Motor neuron (in vitro differentiated cells): ENCODE data around the gene HID1. TPM values are rescaled to one million over a fixed set of nuclear protein-coding genes. Genes with fewer than 3 reads are reported as not detected.
"Not testable (repeated sequence)": the region's sequence is repeated elsewhere in the genome, so short reads cannot be mapped to it uniquely, and the experiment has no call there.

Experiments used
- ATAC-seq, 8 experiments: fragments of 200-7000 bp; cut with Tn5 transposase; replicated peaks in 6 of 8; 2 replicates each; pipeline ENCODE4 v1.8.0; 2021; ENCODE audit warnings: mild to moderate bottlenecking in 8 of 8, moderate library complexity in 8 of 8
- H3K27ac ChIP-seq, 2 donors: fragments of 250-450 bp; sonication (Bioruptor Pico); 2 replicates each; pipeline ENCODE4 v1.9.0; 2021; ENCODE audit warnings: antibody characterized with exemption in 2 of 2, mild to moderate bottlenecking in 2 of 2, moderate library complexity in 1 of 2
- H3K4me1 ChIP-seq, 2 donors: fragments of 250-450 bp; sonication (Bioruptor Pico); replicated peaks in 1 of 2; 2 replicates each; pipeline ENCODE4 v1.6.1; 2021; ENCODE audit warnings: antibody characterized with exemption in 2 of 2, mild to moderate bottlenecking in 2 of 2, moderate library complexity in 1 of 2
- H3K4me3 ChIP-seq, 5 donors: fragments of 250-450 bp; sonication (Bioruptor Pico); 2 replicates each; pipeline ENCODE4 v1.9.0; 2021; ENCODE audit warnings: antibody characterized with exemption in 5 of 5, mild to moderate bottlenecking in 5 of 5, moderate library complexity in 4 of 5
- WGBS, 10 experiments: fragments of 450-650 bp; shearing (Covaris generic); methylation state at CpG; one replicate each; pipeline ENCODE4 v1.0.0; 2022; 5-methylcytosine and 5-hydroxymethylcytosine counted together
- in situ Hi-C, 9 experiments: fragments of 400-800 bp; cut with MboI; loops; one replicate each; pipeline ENCODE4 v1.15.0; 2021; ENCODE audit warnings: low sequenced_read_pairs in 9 of 9, low pct_unique_long_range_greater_than_20kb in 2 of 9; ENCODE audit not compliant: unreplicated experiment in 9 of 9
- total RNA-seq, 8 experiments: library from RNA; unstranded; fragments of 300-600 nt; gene quantifications; 2 replicates each; pipeline versions ENCODE4 v1.2.3 to v1.2.4, GENCODE V29; 2022

Gene HID1
- total RNA-seq, 8 experiments from 2014 or later: 0.36 to 16.8 (median 12.3) TPM

DNA sequence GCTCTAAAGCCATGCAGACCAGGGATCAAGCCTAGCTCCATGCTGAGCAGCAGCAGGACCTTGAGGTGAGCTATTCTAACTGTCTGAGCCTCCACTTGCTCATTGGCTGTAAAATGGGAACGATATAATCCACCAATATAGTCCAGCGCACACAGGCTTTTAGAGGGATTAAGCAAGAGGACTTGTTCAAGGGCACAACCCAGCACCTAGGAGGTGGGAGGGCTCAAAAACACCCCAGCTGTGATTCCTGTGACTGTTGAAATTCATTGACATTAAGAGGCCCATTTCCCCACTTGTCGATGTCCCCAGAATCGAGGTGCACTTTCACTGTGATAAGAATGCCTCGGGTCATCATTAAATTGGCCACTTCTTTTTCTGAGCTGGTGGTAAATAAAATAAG is 53.7 kb downstream of the HID1 start:
- in situ Hi-C loops: no loop called here
- no peak overlapping the region for H3K4me3 ChIP-seq
- 67 to 100% (median 100%) methylated on average over 1 to 5 of the region's 5 CpGs; no CpG with 5 or more reads in 3 of the 10 experiments for WGBS, 10 experiments
- H3K4me1 ChIP-seq: peaks cover 23 to 25% of the 10 kb centered on the region in 2 donors
- H3K27ac ChIP-seq: no peak overlapping the region
- ATAC-seq: no peak

DNA sequence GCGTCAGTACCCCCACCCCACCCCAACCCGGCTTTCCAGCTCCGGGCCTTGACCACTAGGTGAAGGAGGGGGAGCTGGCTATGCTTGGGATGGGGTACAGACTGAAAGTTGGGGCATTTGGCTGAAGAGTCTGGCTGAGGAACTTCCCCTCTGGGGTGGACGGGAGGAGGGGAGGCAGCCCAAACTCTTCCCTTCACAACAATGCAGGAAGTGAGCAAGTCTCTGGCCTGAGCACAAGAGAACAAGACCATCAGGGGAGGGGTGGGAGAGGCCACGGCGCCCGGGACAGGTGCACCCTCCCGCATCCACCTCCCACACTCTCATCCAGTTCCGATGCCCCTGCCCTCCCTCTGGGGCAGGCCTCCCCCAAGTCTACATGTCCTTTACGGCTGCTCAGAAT is 55.1 kb downstream of the HID1 start:
- Histone ChIP-seq H3K4me3 (no peak overlapping the region), H3K27ac (no peak overlapping the region), H3K4me1 (peaks cover 13 to 14% of the 10 kb centered on the region in 2 donors)
- WGBS, 10 experiments: 20 to 80% methylated on average over 1 to 2 of the region's 10 CpGs; no CpG with 5 or more reads in 8 of the 10 experiments
- no peak for ATAC-seq
- in situ Hi-C loops: no loop called here

DNA sequence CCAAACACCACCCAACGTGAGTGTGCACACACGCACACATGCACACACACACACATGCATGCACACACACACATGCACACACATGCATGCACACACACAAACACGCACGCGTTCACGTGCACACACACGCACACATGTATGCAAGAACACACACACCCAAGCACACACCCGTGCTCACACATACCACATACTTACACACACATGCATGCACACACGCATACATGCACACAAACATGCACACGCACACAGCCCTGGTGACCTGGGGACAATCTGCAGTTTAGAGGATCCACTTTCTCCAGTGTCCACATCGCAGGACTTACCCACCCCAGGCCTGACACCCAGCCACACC is 55.7 kb downstream of the HID1 start:
- H3K4me3 ChIP-seq: no peak overlapping the region
- ATAC-seq: no peak
- in situ Hi-C loops: no loop called here
- WGBS, 10 experiments: 67 to 100% (median 82%) methylated on average over 1 to 5 of the region's 11 CpGs; no CpG with 5 or more reads in 4 of the 10 experiments
- no peak overlapping the region for H3K27ac ChIP-seq
- H3K4me1 ChIP-seq: peaks cover 10 to 13% of the 10 kb centered on the region in 2 donors

DNA sequence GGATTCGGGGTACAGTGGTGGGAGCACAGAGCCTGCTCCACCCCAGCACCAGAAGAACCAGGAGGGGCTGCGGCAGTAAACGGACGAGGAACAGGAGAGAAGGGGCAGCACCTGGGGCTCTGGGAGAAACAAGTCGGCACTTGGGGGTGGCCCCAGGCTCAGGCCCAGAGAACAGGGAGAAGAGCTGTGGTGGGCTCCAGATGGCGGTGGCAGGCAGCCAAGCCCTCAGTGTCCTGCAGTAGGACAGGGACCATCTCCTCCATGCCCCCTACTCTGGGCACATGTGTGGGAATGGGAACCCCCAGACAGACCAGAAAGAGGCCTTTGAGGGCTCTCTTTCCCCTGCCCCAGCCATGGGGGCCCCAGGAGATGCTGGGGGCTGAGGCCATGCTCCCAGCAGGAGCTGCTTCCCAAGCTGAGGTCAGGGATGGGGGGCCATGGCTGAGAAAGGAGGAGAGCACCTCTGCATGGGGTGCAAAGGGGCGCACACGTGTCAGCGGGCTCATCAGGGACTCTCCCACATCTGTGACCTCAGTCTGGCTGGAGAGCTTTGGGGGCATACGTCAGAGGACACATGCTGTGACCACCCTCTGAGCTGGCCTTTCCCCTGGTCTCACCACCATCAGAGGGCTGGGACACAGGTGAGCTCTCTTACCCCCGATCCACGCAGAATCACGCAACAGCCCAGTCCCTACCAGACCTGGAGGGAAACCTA is 56.3 kb downstream of the HID1 start:
- 67% methylated on average over 3 of the region's 13 CpGs; no CpG with 5 or more reads in 9 of the 10 experiments for WGBS, 10 experiments
- H3K4me3 ChIP-seq: no peak overlapping the region
- in situ Hi-C loops: no loop called here
- no peak overlapping the region for H3K27ac ChIP-seq
- H3K4me1 ChIP-seq: peaks cover 8% of the 10 kb centered on the region in 2 donors
- ATAC-seq: no peak

DNA sequence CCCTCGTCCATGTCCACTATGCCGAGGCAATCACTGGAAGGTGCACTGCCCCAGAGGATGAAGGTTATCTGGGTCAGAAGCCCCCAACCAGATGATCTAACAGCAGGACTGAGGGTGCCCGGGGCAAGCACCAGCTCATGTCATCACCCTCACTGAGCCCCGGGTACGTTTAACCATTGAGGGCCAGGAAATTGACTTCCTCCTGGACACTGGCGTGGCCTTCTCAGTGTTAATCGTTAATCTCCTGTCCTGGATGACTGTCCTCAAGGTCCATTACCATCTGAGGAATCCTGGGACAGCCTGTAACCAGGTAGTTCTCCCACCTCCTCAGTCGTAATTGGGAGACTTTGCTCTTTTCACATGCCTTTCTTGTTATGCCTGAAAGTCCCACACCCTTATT is 61.1 kb downstream of the HID1 start:
- H3K4me3 ChIP-seq, in situ Hi-C loops, ATAC-seq, H3K27ac ChIP-seq, H3K4me1 ChIP-seq: not testable (repeated sequence)
- WGBS, 10 experiments: 33 to 80% (median 67%) methylated on average over 1 of the region's 8 CpGs; no CpG with 5 or more reads in 6 of the 10 experiments

DNA sequence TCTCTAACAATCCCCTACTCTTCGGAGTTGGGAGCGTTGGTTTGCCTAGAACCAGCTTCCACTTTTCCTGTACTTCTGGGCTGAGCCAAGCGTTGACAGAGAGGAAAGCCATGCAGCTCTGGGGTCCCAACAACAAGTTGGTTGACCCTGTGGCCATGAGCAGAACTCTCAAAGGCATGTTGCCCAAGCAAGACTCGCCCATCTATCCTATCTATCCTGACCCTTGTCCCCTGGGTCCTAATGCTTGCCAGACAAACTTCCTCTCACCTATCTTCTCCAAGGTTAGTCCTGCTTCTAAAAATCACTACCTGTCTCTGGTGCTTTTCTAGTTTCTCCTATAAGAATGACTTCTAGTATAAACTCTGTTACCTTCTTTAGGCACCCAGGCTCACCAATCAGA is 63.5 kb downstream of the HID1 start:
- in situ Hi-C loops: not testable (repeated sequence)

DNA sequence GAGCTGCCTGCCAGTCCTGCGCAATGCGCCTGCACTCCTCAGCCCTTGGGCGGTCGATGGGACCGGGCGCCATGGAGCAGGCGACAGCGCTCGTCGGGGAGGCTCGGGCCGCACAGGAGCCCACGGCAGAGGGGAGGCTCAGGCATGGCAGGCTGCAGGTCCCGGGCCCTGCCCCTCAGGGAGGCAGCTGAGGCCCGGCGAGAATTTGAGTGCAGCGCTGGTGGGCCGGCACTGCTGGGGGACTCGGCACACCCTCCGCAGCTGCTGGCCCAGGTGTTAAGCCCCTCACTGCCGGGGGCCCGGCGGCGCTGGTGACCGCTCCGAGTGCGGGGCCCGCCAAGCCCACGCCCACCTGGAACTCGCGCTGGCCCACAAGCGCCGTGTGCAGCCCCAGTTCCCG is 65.5 kb downstream of the HID1 start:
- H3K27ac ChIP-seq: no peak overlapping the region
- 78 to 100% methylated on average over 2 to 11 of the region's 34 CpGs; no CpG with 5 or more reads in 8 of the 10 experiments for WGBS, 10 experiments
- in situ Hi-C loops: no loop called here
- H3K4me3 ChIP-seq: no peak overlapping the region
- no peaks in the 10 kb centered on the region for H3K4me1 ChIP-seq
- no peak for ATAC-seq

More for the DNA sequence above, 63.5 kb downstream of the HID1 start:
- not testable (repeated sequence) for ATAC-seq, H3K4me3 ChIP-seq, H3K27ac ChIP-seq, H3K4me1 ChIP-seq
- 48 to 90% (median 71%) methylated on average over 1 to 4 of the region's 4 CpGs; no CpG with 5 or more reads in 4 of the 10 experiments for whole genome bisulfite sequencing, 10 experiments

DNA sequence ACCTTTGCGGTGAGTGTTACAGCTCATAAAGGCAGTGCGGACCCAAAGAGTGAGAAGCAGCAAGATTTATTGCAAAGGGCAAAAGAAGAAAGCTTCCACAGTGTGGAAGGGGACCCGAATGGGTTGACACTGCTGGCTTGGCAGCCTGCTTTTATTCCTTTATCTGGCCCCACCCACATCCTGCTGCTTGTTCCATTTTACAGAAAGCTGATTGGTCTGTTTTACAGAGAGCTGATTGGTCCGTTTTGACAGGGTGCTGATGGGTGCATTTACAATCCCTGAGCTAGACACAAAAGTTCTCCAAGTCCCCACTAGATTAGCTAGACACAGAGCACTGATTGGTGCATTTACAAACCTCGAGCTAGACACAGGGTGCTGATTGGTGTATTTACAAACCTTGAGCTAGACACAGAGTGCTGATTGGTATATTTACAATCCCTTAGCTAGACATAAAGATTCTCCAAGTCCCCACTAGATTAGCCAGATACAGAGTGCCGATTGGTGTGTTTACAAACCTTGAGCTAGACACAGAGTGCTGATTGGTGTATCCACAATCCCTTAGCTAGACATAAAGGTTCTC is 66.3 kb downstream of the HID1 start:
- H3K4me3 ChIP-seq, in situ Hi-C loops, ATAC-seq, H3K27ac ChIP-seq, H3K4me1 ChIP-seq: not testable (repeated sequence)
- 10 to 100% (median 81%) methylated on average over 1 to 3 of the region's 6 CpGs; no CpG with 5 or more reads in 2 of the 10 experiments for WGBS, 10 experiments

DNA sequence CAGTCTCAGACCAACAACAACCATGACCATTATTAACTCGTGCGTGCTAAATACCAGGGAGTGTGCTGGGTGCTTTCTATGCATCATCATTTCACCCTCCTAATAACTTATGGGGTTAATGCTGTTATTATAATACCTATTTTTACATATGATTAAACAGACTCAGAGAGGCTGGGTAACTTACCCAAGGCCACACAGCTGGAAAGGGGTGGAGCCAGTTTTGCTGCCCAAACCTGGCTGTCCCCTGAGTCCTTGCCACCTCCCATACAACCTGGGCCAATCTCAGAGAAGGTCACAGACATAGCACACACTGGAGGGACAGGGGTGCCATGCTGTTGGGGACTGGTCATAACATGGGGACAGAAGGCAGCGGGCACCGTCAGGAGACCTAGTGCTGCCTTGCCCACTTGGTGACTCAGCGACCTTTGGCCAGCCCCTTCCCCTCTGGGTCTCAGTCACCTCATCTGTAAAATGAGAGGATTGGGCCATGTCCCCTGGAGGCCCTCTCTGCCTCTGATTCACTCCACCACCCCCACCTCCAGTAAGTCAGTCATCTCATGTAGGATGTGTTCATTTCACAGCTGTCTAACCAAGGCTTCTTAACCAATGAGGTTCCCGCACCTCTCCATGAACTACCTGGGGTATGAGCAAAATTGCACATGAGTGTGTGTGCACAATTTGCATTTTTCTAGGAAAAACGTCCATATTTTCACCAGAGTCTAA is 67.7 kb downstream of the HID1 start:
- Histone ChIP-seq H3K4me1 (no peaks in the 10 kb centered on the region), H3K27ac (no peak overlapping the region), H3K4me3 (no peak overlapping the region)
- WGBS, 10 experiments: 0 to 100% (median 67%) methylated on average over 1 to 4 of the region's 7 CpGs
- in situ Hi-C loops: no loop called here
- ATAC-seq: no peak

DNA sequence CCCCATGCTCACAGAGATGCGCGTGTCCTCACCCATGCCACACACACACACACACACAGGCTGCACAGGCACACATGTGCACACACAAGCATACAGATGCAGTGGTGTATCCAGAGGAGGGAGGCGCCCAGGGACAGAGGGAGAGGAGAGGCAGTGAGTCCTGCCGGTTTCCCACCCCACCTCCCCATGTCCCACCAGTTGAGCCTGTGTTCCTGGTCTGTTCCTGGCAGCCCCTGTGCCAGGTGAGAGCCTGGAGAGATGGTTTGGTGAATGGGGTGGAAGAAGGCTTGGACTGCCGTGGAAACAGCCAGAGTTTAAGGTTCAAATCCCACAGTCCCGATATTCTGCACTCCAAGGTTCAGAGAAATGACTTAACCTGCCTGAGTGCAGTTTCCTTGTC is 68.9 kb downstream of the HID1 start:
- H3K27ac ChIP-seq: no peak overlapping the region
- H3K4me3 ChIP-seq: no peak overlapping the region
- H3K4me1 ChIP-seq: no peaks in the 10 kb centered on the region
- in situ Hi-C loops: no loop called here
- 28 to 100% (median 50%) methylated on average over 1 to 5 of the region's 6 CpGs; no CpG with 5 or more reads in 5 of the 10 experiments for WGBS, 10 experiments
- ATAC-seq: no peak

DNA sequence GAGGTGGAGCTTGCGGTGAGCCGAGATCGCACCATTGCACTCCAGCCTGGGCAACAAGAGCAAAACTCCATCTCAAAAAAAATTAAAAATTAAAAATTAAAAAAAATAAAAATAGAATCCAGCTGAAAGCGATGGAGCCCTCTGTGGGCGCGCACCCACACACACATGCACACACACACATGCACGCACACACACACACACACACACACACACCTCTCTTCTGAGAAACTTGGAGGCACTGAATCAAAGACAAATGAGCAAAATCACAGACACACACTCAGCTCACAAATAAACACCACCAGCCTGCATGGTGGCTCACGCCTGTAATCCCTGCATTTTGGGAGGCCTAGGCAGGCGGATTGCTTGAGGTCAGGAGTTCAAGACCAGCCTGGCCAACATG is 69.5 kb downstream of the HID1 start:
- no peak overlapping the region for H3K27ac ChIP-seq
- no peaks in the 10 kb centered on the region for H3K4me1 ChIP-seq
- WGBS, 10 experiments: 50 to 91% (median 75%) methylated on average over 2 to 6 of the region's 9 CpGs; no CpG with 5 or more reads in 4 of the 10 experiments
- in situ Hi-C loops: no loop called here
- no peak for ATAC-seq
- no peak overlapping the region for H3K4me3 ChIP-seq

DNA sequence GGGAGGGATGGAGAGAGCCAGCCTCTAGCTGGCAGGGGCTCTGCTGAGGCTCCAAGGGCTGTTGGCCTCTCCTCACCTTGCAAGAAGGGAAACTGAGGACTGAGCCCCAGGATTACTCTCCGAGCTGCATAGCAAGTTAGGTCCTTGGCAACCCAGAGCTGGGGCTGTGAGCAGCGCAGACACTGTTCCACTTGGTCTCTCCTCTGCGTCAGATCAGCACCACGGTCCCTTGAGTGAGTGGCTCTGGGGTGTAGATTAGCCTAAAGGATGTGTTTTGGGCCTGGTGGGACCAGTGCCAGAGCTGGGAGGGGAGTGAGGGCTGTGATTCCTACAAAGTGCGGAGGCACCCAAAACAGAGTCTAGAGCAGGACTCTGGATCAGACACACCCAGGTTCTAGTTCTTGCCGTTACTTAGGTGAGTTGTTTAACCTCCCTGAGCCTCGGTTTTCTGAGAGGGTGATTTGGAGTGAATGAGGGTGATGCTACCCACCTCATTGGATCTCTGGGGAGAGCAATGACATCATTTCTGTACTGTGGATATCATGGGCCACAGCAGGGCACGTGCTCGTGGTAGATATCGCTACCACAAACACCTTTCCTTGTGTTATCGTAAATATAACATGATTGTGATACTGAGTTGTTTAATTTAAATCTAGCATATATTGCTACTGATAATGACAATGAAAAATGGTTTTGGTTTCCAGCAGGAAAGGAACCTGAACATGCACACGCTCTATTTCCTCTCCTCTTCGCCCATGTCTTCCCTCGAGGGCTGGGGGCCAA is 71.0 kb downstream of the HID1 start:
- no peak for ATAC-seq
- in situ Hi-C loops: no loop called here
- 50 to 95% (median 83%) methylated on average over 2 to 7 of the region's 14 CpGs; no CpG with 5 or more reads in 2 of the 10 experiments for WGBS, 10 experiments
- Histone ChIP-seq H3K4me3 (no peak overlapping the region), H3K27ac (no peak overlapping the region), H3K4me1 (no peaks in the 10 kb centered on the region)
